Measurements from ENCODE around the gene SRSF3.
"Not testable (repeated sequence)": the region's sequence is repeated elsewhere in the genome, so short reads cannot be mapped to it uniquely, and the experiment has no call there.

Gene SRSF3

DNA sequence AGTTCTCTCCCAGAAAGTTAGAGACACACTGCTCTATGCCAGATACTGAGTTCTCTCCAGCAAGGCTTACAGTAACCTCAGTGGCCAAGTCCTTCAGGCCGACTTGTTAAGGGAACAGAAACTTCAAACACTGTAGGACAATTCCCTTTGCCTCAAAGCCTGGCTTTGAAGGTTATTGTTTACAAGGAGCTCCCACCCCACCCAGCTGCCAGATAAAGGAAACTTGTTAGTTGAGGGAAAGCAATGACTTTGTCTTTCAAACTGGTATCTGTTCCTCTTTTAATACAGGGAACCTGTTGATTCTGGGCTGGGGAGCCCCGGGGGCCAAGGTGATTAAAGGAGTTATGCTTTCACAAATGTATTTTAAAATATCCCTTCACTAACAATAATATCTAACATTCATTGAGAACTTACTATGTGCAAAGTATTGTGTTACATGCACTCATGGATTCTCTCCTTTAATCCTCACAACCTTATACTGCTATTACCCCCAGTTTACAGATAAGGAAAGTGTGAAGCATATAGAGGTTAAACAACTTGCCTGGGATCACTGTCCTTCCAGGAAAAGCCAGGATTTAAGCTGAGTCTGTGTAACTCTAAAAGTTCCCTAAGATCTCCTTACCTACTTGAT is 56.8 kb downstream of the SRSF3 start:
- no peak for DNase-seq

DNA sequence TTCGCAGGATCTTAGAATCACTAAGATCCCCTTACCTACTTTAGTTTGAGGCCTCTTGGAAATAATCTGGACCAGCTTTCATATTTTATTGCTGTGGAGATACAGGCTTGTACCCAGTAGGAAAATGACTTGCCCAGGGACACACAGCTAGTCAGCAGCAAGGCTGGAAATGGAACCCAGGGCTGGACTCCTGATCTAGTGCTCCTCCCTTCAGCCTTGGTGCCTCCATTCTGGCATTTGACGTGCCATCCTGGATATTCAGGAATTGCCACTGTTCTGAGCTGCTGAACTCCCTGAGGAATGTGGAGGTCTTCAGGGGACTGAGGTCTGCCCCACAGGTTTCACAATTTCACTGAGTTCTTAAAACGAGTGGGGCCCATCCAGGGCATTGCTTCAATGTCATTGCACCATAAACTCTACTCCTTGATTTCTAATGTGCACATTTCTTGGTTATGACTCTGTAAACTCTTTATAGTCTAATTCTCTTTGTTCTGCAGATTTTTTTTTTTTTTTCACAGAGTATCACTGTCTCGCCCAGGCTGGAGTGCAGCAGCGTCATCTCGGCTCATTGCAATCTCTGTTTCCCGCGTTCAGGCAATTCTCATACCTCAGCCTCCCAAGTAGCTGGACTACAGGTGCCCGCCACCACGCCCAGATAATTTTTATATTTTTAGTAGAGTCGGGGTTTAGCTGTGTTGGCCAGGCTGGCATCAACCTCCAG is 57.7 kb downstream of the SRSF3 start:
- DNase-seq = no peak

DNA sequence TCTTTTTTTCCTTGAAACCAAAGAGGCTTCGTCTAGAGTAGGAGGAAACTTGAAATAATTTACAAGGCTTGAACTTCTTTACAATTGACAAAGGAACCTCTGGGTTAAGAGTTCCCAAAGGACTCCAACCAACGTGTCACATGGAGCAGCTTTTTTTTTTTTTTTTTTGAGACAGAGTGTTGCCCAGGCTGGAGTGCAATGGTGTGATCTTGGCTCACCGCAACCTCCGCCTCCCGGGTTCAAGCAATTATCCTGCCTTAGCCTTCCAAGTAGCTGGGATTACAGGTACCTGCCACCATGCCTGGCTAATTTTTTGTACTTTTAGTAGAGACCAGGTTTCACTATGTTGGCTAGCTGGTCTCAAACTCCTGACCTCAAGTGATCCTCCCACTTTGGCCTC is 60.3 kb downstream of the SRSF3 start:
- not testable (repeated sequence) for DNase-seq
